OCI-LY1 (cell line): Measurements from ENCODE around the gene ANTXR1.

Experiments used
- EZH2 ChIP-seq: fragments of 200-600 bp; sonication (generic), shearing (Covaris generic); IDR thresholded peaks from 2 replicates; pipeline ENCODE4 v1.8.0; 2017; ENCODE audit warnings: borderline replicate concordance, mixed run types, mild to moderate bottlenecking, antibody characterized with exemption, low read length, moderate library complexity, mixed read lengths
- TF ChIP-seq, protein P1 (sequence below): fragments of 200-600 bp; sonication (generic), shearing (Covaris generic); IDR thresholded peaks from 2 replicates; pipeline ENCODE4 v1.5.1; 2017; ENCODE audit warnings: mild to moderate bottlenecking, antibody characterized with exemption, low read length, moderate library complexity, mixed read lengths

DNA sequence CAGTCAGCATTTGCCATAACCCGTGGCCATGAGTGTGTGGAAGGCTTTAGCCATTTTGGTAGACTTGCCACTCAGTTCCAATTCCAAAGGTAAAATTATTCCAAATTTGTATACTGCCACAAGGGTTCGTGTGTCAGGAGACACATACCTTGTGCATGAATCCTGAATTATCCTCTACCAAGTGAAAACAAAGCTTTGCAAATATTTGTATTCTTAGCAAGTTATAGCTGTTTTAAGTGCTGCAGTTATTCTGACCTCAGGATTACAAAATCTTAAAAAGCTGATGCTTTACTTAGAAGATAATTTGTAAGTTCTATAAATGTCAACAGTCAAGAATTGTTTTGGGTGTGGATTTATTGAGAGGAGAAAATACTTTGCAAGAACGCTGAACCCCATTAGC lies 100.6 kb downstream of the ANTXR1 start:
- TF ChIP-seq, protein P1, sequence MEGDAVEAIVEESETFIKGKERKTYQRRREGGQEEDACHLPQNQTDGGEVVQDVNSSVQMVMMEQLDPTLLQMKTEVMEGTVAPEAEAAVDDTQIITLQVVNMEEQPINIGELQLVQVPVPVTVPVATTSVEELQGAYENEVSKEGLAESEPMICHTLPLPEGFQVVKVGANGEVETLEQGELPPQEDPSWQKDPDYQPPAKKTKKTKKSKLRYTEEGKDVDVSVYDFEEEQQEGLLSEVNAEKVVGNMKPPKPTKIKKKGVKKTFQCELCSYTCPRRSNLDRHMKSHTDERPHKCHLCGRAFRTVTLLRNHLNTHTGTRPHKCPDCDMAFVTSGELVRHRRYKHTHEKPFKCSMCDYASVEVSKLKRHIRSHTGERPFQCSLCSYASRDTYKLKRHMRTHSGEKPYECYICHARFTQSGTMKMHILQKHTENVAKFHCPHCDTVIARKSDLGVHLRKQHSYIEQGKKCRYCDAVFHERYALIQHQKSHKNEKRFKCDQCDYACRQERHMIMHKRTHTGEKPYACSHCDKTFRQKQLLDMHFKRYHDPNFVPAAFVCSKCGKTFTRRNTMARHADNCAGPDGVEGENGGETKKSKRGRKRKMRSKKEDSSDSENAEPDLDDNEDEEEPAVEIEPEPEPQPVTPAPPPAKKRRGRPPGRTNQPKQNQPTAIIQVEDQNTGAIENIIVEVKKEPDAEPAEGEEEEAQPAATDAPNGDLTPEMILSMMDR = no peak
- TF ChIP-seq EZH2 = no peak
